GM19193 (cell line): ENCODE measurements around the gene EEF1B2.

Experiments
- POLR2A ChIP-seq: IDR thresholded peaks from 4 replicates; pipeline ENCODE4 v1.6.1; 2011; ENCODE audit not compliant: insufficient read depth, insufficient read length; ENCODE audit errors: extremely low read depth

The EEF1B2 gene

GRCh38 chr2:206203331-206203730 is 43.6 kb downstream of the EEF1B2 start:
- no peak for TF ChIP-seq POLR2A

DNA sequence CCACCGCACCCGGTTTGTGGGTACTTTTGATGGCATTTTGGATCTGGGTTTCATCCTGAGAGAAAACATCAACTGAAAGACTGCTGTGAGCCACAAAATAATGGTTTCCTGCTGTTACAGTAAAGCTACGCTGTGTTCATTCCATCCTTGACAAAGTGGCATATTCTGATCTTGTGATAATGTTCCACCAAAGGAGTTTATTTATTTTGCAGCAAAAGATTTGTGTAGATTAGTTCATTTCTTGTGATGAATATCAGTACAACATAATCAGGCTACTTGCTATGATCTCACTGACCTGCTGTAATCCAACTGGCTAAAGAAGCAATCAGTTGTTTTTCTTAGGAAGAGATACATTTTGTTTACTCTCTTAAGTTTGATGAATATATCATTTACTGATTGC is 45.0 kb downstream of the EEF1B2 start:
- no peak for TF ChIP-seq POLR2A

- no peak for TF ChIP-seq POLR2A
Measured at GRCh38 chr2:206208900-206209299, 49.2 kb downstream of the EEF1B2 start.

- no peak for TF ChIP-seq POLR2A
Measured at GRCh38 chr2:206211657-206212255, 52.1 kb downstream of the EEF1B2 start.
